ENCODE measurements around the gene DSCAML1. TPM values are rescaled to one million over a fixed set of nuclear protein-coding genes. Genes with fewer than 3 reads are reported as not detected.

Gene DSCAML1
- total and polyA plus RNA-seq, 10 of the 15 experiments (the other 5 are each of a cell fraction or from before 2014, with no cell fraction given): 0.03 to 0.18 (median 0.06) TPM; not detected in 1

DNA sequence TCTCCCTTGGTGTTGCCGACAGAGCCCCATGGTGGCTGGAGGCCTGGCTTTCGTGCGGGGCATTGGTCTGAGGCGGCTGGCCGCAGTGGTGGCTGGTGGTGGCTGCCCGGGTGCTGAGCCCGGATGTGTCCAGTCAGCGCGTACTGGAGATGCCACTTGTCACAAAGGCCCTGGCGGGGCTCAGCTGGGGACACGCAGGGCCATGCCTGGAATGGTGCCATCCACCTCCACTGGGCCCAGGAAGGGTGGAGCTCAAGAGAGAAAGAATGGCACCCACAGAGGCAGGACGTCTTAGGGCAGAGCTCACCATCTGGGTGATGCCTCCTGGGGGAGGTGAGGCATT is 376.9 kb downstream of the DSCAML1 start (continued):
- no peak for TF ChIP-seq SMC3 (IDR thresholded peaks at IDR 0.05; ENCODE audit: borderline replicate concordance, low read length)
- TF ChIP-seq FOXM1 (IDR thresholded peaks at IDR 0.05; ENCODE audit: low read depth, low read length): no peak
- TF ChIP-seq RCOR1 (conservative IDR thresholded peaks at IDR 0.05; ENCODE audit: low read depth, low read length): no peak
- no peak for TF ChIP-seq NRF1 (conservative IDR thresholded peaks at IDR 0.05; ENCODE audit: low read depth, low read length)
- no peak for TF ChIP-seq ZNF384 (IDR thresholded peaks at IDR 0.05; ENCODE audit: borderline replicate concordance, low read depth, low read length)
- no peak for TF ChIP-seq TARDBP (IDR thresholded peaks at IDR 0.05; ENCODE audit: borderline replicate concordance)

DNA sequence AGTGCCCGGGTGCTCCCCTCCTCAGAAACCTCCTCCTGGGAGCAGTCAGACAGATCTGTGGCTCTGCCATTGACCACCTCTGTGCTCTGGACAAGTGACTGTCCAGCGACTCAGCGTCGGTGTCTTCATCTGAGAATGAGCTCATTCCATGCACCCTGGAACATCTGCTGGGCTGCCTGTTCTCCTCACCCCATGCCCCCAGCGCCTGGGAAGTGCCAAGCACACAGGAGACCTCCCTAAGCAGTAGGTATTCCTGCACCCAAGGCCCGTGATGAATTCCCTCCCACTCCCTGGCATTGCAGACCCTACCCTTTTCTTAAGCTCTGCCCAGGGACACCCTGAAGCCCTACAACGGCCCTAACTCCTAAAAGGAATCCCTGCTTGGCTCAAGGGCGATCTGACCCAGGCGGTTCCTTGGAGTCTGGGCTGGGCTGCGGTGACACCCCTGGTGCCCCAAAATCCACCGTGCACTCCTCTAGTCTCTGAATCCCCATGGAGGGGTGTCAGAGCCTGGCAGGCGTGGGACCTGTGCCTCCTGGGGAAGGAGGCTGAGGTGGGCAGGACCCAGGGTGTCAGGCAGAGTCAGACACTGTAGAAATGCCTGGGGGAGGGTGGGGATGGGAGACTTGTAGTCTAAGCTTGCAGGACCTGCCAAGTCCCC is 377.4 kb downstream of the DSCAML1 start:
- 21% methylated on average over 12 of the region's 12 CpGs for WGBS (ENCODE audit: insufficient coverage, insufficient replicate concordance, low lambda C conversion rate, missing lambda C conversion rate)
- ChIA-PET CTCF (no interaction called here), RAD21 (ENCODE audit: unreplicated experiment) (no interaction called here), POLR2A (no interaction called here), SMC1A (ENCODE audit: uncharacterized antibody, unreplicated experiment) (no interaction called here)
- no peak for TF ChIP-seq SMAD5 (IDR thresholded peaks at IDR 0.05; ENCODE audit: low read depth)
- TF ChIP-seq NR2C2 (IDR thresholded peaks at IDR 0.05; ENCODE audit: borderline replicate concordance, control insufficient read depth, insufficient read length, low read depth): no peak
- TF ChIP-seq, protein P1, sequence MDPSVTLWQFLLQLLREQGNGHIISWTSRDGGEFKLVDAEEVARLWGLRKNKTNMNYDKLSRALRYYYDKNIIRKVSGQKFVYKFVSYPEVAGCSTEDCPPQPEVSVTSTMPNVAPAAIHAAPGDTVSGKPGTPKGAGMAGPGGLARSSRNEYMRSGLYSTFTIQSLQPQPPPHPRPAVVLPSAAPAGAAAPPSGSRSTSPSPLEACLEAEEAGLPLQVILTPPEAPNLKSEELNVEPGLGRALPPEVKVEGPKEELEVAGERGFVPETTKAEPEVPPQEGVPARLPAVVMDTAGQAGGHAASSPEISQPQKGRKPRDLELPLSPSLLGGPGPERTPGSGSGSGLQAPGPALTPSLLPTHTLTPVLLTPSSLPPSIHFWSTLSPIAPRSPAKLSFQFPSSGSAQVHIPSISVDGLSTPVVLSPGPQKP (IDR thresholded peaks at IDR 0.05; ENCODE audit: low read depth, low read length): no peak
- no peak for TF ChIP-seq EZH2 (IDR thresholded peaks at IDR 0.05; ENCODE audit: borderline replicate concordance, control insufficient read depth, low read depth, low read length)
- TF ChIP-seq, protein P2, sequence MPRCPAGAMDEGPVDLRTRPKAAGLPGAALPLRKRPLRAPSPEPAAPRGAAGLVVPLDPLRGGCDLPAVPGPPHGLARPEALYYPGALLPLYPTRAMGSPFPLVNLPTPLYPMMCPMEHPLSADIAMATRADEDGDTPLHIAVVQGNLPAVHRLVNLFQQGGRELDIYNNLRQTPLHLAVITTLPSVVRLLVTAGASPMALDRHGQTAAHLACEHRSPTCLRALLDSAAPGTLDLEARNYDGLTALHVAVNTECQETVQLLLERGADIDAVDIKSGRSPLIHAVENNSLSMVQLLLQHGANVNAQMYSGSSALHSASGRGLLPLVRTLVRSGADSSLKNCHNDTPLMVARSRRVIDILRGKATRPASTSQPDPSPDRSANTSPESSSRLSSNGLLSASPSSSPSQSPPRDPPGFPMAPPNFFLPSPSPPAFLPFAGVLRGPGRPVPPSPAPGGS (IDR thresholded peaks at IDR 0.05; ENCODE audit: borderline replicate concordance, insufficient read depth, low read depth, low read length, poor library complexity, severe bottlenecking): no peak
- TF ChIP-seq MTA2 (IDR thresholded peaks at IDR 0.05; ENCODE audit: low read depth): no peak
- TF ChIP-seq ASH2L (IDR thresholded peaks at IDR 0.05; ENCODE audit: borderline replicate concordance, low read depth): no peak
- no peak for TF ChIP-seq STAT1 (conservative IDR thresholded peaks at IDR 0.05)
- no peak for TF ChIP-seq CBX3 (IDR thresholded peaks at IDR 0.05; ENCODE audit: borderline replicate concordance, low read depth)
- TF ChIP-seq, protein P3, sequence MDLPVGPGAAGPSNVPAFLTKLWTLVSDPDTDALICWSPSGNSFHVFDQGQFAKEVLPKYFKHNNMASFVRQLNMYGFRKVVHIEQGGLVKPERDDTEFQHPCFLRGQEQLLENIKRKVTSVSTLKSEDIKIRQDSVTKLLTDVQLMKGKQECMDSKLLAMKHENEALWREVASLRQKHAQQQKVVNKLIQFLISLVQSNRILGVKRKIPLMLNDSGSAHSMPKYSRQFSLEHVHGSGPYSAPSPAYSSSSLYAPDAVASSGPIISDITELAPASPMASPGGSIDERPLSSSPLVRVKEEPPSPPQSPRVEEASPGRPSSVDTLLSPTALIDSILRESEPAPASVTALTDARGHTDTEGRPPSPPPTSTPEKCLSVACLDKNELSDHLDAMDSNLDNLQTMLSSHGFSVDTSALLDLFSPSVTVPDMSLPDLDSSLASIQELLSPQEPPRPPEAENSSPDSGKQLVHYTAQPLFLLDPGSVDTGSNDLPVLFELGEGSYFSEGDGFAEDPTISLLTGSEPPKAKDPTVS (IDR thresholded peaks at IDR 0.05; ENCODE audit: low read depth, low read length): no peak
- TF ChIP-seq ZSCAN29 (IDR thresholded peaks at IDR 0.05): no peak
- no peak for TF ChIP-seq EP300 (IDR thresholded peaks at IDR 0.05; ENCODE audit: borderline replicate concordance in 1 of 2, control insufficient read depth in 1 of 2, low read depth in 2 of 2, low read length in 2 of 2)
- TF ChIP-seq GATAD2B (conservative IDR thresholded peaks at IDR 0.05; ENCODE audit: low read depth): no peak
- no peak for TF ChIP-seq ZZZ3 (IDR thresholded peaks at IDR 0.05; ENCODE audit: control insufficient read depth, insufficient read length, low read depth)
- FAIRE-seq (no peak), DNase-seq (ENCODE audit: low read depth, low spot score) (no peak), ATAC-seq (no peak)
- intact Hi-C loops (cut with micrococcal nuclease; ENCODE audit: unreplicated experiment): no loop called here
- in situ Hi-C loops (cut with MboI): no loop called here
- Histone ChIP-seq H4K20me1 (ENCODE audit: control insufficient read depth, insufficient read depth) (no peaks in the 10 kb centered on the region), H3K9me3 (replicated peaks; ENCODE audit: control insufficient read depth, insufficient read depth, low read length) (no peaks in the 10 kb centered on the region), H3K9ac (ENCODE audit: control insufficient read depth, insufficient read depth, low read length) (no peak overlapping the region), H3K4me3 (no peak overlapping the region), H3K4me2 (ENCODE audit: control insufficient read depth, insufficient read depth) (no peak overlapping the region), H3K27me3 (replicated peaks in 1 of 2; ENCODE audit: control insufficient read depth in 2 of 2, insufficient read depth in 2 of 2, low read length in 1 of 2) (no peaks in the 10 kb centered on the region), H3K4me1 (ENCODE audit: control insufficient read depth, insufficient read depth, low read length) (peaks cover 4% of the 10 kb centered on the region; the same call in 1 of the 2 replicates), H3K79me2 (ENCODE audit: control insufficient read depth, insufficient read depth, low read length) (no peaks in the 10 kb centered on the region), H2AFZ (ENCODE audit: control insufficient read depth, low read depth, low read length) (no peak overlapping the region), H3K36me3 (ENCODE audit: control insufficient read depth in 2 of 2, insufficient read depth in 2 of 2, low read length in 1 of 2) (no peaks in the 10 kb centered on the region), H3K27ac (ENCODE audit: control insufficient read depth, insufficient read depth) (no peak overlapping the region)
- no TSS peak for BruUV-seq (replicated peaks)

All from GM12878 (cell line).